Measurements from ENCODE around the gene ADGRL2.

The ADGRL2 gene

DNA sequence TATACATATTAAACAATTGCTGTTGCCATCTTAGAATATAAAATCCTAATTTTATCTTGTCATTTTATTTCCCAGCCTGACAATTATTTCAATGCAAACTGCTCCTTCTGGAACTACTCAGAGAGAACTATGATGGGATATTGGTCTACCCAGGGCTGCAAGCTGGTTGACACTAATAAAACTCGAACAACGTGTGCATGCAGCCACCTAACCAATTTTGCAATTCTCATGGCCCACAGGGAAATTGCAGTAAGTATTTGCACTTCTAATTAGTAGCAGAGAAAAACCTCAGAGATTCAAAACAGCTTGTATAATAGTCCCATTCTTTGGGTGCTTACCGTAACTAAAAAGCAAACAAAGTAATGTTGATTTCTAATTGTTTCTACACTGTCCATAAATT, 167.2 kb downstream of the ADGRL2 start:
- no peak overlapping the region for H3K4me3 ChIP-seq (replicated peaks; ENCODE audit: low read depth, low read length)
- TF ChIP-seq, protein P1, sequence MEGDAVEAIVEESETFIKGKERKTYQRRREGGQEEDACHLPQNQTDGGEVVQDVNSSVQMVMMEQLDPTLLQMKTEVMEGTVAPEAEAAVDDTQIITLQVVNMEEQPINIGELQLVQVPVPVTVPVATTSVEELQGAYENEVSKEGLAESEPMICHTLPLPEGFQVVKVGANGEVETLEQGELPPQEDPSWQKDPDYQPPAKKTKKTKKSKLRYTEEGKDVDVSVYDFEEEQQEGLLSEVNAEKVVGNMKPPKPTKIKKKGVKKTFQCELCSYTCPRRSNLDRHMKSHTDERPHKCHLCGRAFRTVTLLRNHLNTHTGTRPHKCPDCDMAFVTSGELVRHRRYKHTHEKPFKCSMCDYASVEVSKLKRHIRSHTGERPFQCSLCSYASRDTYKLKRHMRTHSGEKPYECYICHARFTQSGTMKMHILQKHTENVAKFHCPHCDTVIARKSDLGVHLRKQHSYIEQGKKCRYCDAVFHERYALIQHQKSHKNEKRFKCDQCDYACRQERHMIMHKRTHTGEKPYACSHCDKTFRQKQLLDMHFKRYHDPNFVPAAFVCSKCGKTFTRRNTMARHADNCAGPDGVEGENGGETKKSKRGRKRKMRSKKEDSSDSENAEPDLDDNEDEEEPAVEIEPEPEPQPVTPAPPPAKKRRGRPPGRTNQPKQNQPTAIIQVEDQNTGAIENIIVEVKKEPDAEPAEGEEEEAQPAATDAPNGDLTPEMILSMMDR (IDR thresholded peaks at IDR 0.05; ENCODE audit: low read length, missing control alignments) = no peak
- DNase-seq (ENCODE audit: low read depth) = no peak

DNA sequence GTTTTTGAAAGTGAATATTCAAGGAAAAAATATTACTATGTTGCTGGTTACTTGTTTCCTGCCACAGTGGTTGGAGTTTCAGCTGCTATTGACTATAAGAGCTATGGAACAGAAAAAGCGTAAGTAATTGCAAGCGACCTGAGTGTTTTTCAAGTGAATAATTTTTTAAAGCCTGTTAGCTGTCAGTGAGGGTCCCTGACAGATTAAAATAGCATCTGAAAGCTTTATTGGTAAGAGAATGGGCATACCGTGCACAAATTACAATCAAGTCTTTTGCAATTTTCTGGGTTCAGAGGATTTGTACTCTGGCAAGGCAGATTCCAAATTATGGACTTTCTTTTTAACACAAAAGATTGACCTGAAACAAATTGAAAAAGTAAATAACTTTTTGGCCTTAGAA, 169.7 kb downstream of the ADGRL2 start:
- H3K4me3 ChIP-seq (replicated peaks; ENCODE audit: low read depth, low read length) = no peak overlapping the region
- TF ChIP-seq, protein P1 (IDR thresholded peaks at IDR 0.05; ENCODE audit: low read length, missing control alignments) = no peak
- DNase-seq (ENCODE audit: low read depth) = no peak

DNA sequence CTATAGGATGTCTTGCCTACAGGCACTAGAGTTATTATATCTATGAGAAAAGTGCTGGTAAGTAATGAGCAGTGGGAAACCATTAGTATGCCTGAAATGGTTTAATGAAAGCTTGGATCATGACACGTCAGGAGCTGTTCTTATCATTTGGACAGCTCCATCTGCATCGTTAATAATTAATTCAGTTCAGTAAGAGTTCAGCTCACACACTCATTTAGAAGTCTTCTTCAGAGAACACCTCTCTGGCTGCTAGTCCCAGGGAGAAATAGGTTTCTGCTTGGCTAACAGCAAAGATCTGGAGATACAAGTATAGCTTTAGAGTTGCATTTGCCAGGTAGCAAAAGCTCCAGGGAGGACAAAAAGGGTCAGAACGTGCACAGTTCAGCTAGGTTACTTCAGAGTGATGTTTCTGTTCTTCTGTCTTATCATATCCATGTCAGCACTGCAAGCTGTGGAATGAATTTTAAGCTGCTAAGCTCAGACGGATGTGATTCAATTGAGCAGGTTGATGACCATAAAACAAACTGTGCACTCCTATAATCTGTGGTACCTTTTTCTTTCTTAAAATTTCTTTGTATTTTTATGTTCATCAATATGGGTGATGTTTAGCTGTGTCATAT, 173.6 kb downstream of the ADGRL2 start:
- TF ChIP-seq, protein P1 (IDR thresholded peaks at IDR 0.05; ENCODE audit: low read length, missing control alignments) = no peak
- DNase-seq (ENCODE audit: low read depth) = no peak
- H3K4me3 ChIP-seq (replicated peaks; ENCODE audit: low read depth, low read length) = no peak overlapping the region

DNA sequence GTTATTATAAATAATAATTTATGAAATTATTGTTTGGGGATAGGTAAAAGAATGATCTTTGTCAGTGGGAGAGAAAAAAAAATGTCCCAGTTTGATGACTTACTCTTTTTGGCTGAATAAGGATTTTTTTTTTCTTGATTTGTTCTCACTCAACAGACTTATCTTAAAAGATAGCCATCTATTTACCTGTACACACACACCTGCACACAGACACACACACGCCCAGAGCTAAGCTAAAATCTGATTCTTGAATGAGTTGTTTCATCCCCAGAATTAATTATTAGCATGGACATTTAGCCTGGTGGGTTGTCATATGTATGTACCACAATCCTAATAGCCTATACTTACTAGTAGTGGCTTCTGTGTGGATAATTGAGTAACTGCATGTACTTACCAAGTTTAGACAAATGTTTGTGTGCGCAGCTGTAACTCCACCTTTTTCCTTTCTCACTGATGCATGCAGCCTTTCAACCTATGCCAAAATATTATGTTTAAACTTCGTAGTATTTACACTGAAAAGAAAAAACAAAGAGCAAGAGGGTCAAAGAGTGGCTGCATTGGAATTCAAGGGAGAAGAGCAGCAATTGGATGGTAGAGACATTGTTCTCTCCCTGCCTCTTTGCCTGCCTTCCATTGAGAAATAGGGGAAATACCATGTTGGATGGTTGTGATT, 174.3 kb downstream of the ADGRL2 start:
- no peak overlapping the region for H3K4me3 ChIP-seq (replicated peaks; ENCODE audit: low read depth, low read length)
- DNase-seq (ENCODE audit: low read depth) = no peak
- TF ChIP-seq, protein P1 (IDR thresholded peaks at IDR 0.05; ENCODE audit: low read length, missing control alignments) = no peak

DNA sequence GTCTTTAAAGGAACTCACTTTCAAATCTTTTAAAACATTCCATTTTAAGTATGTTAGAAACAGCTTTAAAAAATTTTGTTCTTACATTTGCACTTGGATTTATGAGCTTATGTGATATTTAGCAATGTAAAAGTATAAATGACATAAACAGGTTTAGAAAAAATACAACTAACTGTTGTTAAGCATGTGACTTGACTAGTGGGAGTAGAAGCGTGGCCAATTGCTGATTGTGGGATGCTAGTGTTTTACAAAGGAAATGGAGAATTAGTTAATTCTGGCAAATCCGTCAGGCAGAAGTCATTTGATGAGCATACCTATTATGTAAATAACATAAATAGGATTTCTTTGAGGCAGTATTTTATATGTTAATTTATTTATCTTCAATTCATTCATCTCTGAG, 175.8 kb downstream of the ADGRL2 start:
- no peak overlapping the region for H3K4me3 ChIP-seq (replicated peaks; ENCODE audit: low read depth, low read length)
- no peak for DNase-seq (ENCODE audit: low read depth)
- TF ChIP-seq, protein P1 (IDR thresholded peaks at IDR 0.05; ENCODE audit: low read length, missing control alignments) = no peak

DNA sequence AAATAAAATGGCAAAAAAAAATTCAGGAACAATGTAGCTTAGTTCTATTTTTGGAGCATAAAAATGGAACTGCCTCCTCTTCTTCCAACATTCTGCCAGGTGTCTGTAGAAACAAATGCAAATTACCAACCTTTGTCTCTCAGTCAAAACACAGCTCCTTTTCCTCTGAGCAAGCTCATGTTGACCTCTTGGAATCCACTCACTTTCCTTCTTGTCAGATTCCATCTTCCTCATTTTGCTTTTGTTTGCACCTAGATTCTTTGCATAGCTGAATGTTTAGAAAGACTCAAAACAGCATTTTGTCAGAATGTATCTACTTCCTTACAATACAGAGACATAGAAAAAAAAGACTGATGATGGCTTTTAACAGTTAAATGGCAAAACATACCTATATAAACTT, 178.2 kb downstream of the ADGRL2 start:
- H3K4me3 ChIP-seq (replicated peaks; ENCODE audit: low read depth, low read length) = no peak overlapping the region
- TF ChIP-seq, protein P1 (IDR thresholded peaks at IDR 0.05; ENCODE audit: low read length, missing control alignments) = no peak
- peak; percentile 13 for DNase-seq (ENCODE audit: low read depth)

DNA sequence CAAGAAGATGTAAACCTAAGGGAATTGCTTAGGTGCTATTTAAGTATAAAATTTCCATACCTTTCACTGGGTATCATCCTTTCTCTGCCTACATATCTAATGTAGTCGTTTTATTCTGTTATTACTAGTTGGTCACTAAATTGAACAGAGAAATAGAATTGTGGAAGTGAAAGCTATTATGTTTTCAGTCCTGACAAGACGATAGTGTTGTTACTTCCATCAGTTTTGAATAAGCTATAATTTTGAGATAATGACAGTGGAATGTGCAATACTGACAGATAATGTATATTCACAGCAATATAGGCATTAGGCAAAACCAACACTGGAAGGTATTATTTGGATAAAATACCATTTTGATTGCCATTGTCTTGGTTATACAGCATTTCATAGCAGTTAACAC, 181.8 kb downstream of the ADGRL2 start:
- DNase-seq (ENCODE audit: low read depth) = no peak
- no peak overlapping the region for H3K4me3 ChIP-seq (replicated peaks; ENCODE audit: low read depth, low read length)
- TF ChIP-seq, protein P1 (IDR thresholded peaks at IDR 0.05; ENCODE audit: low read length, missing control alignments) = no peak
